ENCODE results near the gene BMP6.

Gene BMP6

GRCh38 chr6:7787137-7787608 lies 61.3 kb downstream of the BMP6 start:
- H3K27ac ChIP-seq = no peak overlapping the region
- TF ChIP-seq ZFX (IDR thresholded peaks at IDR 0.05) = no peak

GRCh38 chr6:7787731-7788130 lies 61.8 kb downstream of the BMP6 start:
- TF ChIP-seq ZFX (IDR thresholded peaks at IDR 0.05) (no peak), CTCF (conservative IDR thresholded peaks at IDR 0.05) (no peak)
- no peak overlapping the region for H3K27ac ChIP-seq

GRCh38 chr6:7794509-7794908 lies 68.6 kb downstream of the BMP6 start:
- TF ChIP-seq ZFX (IDR thresholded peaks at IDR 0.05) (no peak), CTCF (conservative IDR thresholded peaks at IDR 0.05) (no peak)

GRCh38 chr6:7797386-7797785 lies 71.5 kb downstream of the BMP6 start:
- TF ChIP-seq CTCF (conservative IDR thresholded peaks at IDR 0.05) = no peak
- TF ChIP-seq ZFX (IDR thresholded peaks at IDR 0.05) = no peak
- no peak overlapping the region for H3K27ac ChIP-seq

More at GRCh38 chr6:7794509-7794908, 68.6 kb downstream of the BMP6 start:
- H3K27ac ChIP-seq = no peak overlapping the region

- H3K27ac ChIP-seq = no peak overlapping the region
- TF ChIP-seq ZFX (IDR thresholded peaks at IDR 0.05) (no peak), CTCF (conservative IDR thresholded peaks at IDR 0.05) (no peak)
Observed at GRCh38 chr6:7798751-7799150, 72.9 kb downstream of the BMP6 start.

GRCh38 chr6:7802662-7803061 lies 76.8 kb downstream of the BMP6 start:
- H3K27ac ChIP-seq = no peak overlapping the region
- TF ChIP-seq ZFX (IDR thresholded peaks at IDR 0.05) = no peak
- TF ChIP-seq CTCF (conservative IDR thresholded peaks at IDR 0.05) = no peak

GRCh38 chr6:7803214-7803613 lies 77.3 kb downstream of the BMP6 start:
- TF ChIP-seq CTCF (conservative IDR thresholded peaks at IDR 0.05) = no peak
- no peak for TF ChIP-seq ZFX (IDR thresholded peaks at IDR 0.05)
- H3K27ac ChIP-seq = no peak overlapping the region

GRCh38 chr6:7805078-7805849 lies 79.4 kb downstream of the BMP6 start:
- TF ChIP-seq CTCF (conservative IDR thresholded peaks at IDR 0.05) = no peak
- no peak for TF ChIP-seq ZFX (IDR thresholded peaks at IDR 0.05)
- H3K27ac ChIP-seq = no peak overlapping the region

Measured in C4-2B (cell line).